GM18502 (cell line): Measurements from ENCODE around the gene TNFRSF1B.

Experiments
- ATAC-seq: cut with Tn5 transposase; IDR thresholded peaks from one replicate; pipeline ENCODE4 v1.9.1; 2021; ENCODE audit warnings: mild to moderate bottlenecking; ENCODE audit not compliant: unreplicated experiment, poor library complexity

Gene TNFRSF1B

GRCh38 chr1:12251442-12251841, 84.7 kb downstream of the TNFRSF1B start:
- no peak for ATAC-seq

- no peak for ATAC-seq
These were observed 89.1 kb downstream of the TNFRSF1B start for GRCh38 chr1:12255913-12256312.

- ATAC-seq = no peak
These were observed 91.5 kb downstream of the TNFRSF1B start for GRCh38 chr1:12258272-12258671.
